GM03348 (cell line): ENCODE data around the gene ABAT.

Experiments used
- DNase-seq: peaks from one replicate; pipeline ENCODE4 v3.0.0; 2012; ENCODE audit warnings: low spot score

ABAT gene

GRCh38 chr16:8818504-8819270 is 144.3 kb downstream of the ABAT start:
- DNase-seq = no peak

- no peak for DNase-seq
Observed at GRCh38 chr16:8819411-8820034, 145.1 kb downstream of the ABAT start.

- DNase-seq = no peak
Observed at GRCh38 chr16:8822403-8822802, 148.0 kb downstream of the ABAT start.

- DNase-seq = no peak
Observed at GRCh38 chr16:8826278-8826879, 152.0 kb downstream of the ABAT start.

- no peak for DNase-seq
Observed at GRCh38 chr16:8828541-8829165, 154.2 kb downstream of the ABAT start.

- no peak for DNase-seq
Observed at GRCh38 chr16:8831450-8831849, 157.0 kb downstream of the ABAT start.

- no peak for DNase-seq
Observed at GRCh38 chr16:8831871-8832716, 157.7 kb downstream of the ABAT start.

GRCh38 chr16:8832717-8833105 is 158.3 kb downstream of the ABAT start:
- DNase-seq = no peak
